ENCODE measurements around the gene MSMB. TPM values are rescaled to one million over a fixed set of nuclear protein-coding genes. Genes with fewer than 3 reads are reported as not detected.
"Not testable (repeated sequence)": the region's sequence is repeated elsewhere in the genome, so short reads cannot be mapped to it uniquely, and the experiment has no call there.

The MSMB gene
- total RNA-seq: not detected

- no peak for DNase-seq
Observed at GRCh38 chr10:46046261-46046660, at the start of gene MSMB. MSMB (minus strand) TSS chr10:46046269; CDS start chr10:46046237, 32 bp downstream.

- DNase-seq: no peak
Observed at GRCh38 chr10:46094931-46095750, 49.1 kb upstream of the MSMB start.

- DNase-seq: no peak
Observed at GRCh38 chr10:46094197-46094500, 48.1 kb upstream of the MSMB start.

GRCh38 chr10:46093316-46094196 lies 47.5 kb upstream of the MSMB start:
- DNase-seq: not testable (repeated sequence)

- DNase-seq: no peak
Observed at GRCh38 chr10:46092524-46093081, 46.5 kb upstream of the MSMB start.

GRCh38 chr10:46091828-46092523 lies 45.9 kb upstream of the MSMB start:
- DNase-seq: no peak

DNA sequence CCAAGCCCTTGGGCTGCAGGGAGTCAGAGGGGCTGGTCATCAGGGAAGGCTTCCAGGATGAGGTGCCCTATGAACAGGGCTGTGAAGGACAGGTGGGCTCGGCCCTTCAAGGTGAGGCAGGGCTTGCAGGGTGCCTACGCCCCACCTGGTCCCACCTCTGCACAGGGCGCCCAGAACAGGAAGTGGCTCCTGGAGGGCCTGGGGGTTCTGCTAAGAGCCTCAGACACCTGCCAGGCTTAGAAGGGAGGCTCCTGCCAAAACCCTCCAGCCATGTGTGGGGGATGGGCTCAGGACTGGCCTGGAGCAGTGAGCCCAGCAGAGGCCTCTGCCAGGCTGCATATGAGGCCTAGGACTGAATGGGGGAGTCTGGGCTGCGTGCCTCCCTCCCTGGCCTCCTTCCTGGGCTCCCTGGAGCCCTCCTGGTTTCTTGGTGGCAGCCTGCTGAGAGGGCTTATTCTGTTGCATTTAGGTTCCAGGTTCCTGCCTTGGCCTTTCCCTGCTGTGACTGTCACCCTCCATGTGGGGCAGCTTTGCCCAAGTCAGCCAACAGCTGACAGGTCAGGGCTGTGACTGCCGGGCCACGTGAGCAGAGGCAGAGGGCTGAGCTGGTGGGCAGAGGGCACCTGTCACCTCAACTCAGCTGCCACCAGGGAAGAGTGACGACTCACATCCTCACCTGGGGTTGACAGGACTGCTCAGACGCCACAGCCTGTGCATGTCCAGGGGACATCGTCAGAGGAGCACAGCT lies 45.2 kb upstream of the MSMB start:
- DNase-seq: no peak

DNA sequence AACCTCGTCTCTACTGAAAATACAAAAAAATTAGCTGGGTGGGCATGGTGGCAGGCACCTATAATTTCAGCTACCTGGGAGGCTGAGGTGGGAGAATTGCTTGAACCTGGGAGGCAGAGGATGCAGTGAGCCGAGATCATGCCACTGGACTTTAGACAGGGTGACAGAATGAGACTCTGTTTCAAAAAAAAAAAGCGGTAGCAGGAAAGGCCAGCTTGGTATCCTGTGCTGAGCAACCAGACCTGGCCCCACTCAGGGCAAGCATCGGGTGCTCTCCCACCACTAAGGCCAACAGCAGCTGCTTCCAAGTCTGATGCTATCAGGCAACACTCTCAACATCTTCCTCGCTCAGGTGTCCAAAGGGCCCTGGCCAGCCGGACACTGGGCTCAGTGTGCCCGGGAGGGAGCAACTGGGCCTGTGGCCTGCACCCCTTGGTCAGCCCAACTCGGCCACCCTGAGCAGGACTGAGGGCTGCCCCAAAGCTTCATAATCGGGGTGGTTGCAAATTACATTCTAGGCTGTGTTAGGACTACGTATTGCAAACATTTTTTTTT lies 44.3 kb upstream of the MSMB start:
- DNase-seq: no peak

- not testable (repeated sequence) for DNase-seq
Observed at GRCh38 chr10:46087381-46087780, 41.3 kb upstream of the MSMB start.

- peak; percentile 14 for DNase-seq
Observed at GRCh38 chr10:46084321-46085165, 38.5 kb upstream of the MSMB start.

GRCh38 chr10:46080886-46081285 lies 34.8 kb upstream of the MSMB start:
- no peak for DNase-seq

GRCh38 chr10:46079831-46080585 lies 33.9 kb upstream of the MSMB start:
- DNase-seq: no peak

GRCh38 chr10:46077731-46078413 lies 31.8 kb upstream of the MSMB start:
- no peak for DNase-seq

GRCh38 chr10:46077141-46077554 lies 31.1 kb upstream of the MSMB start:
- DNase-seq: no peak

- DNase-seq: no peak
Observed at GRCh38 chr10:46075869-46076268, 29.8 kb upstream of the MSMB start.

DNA sequence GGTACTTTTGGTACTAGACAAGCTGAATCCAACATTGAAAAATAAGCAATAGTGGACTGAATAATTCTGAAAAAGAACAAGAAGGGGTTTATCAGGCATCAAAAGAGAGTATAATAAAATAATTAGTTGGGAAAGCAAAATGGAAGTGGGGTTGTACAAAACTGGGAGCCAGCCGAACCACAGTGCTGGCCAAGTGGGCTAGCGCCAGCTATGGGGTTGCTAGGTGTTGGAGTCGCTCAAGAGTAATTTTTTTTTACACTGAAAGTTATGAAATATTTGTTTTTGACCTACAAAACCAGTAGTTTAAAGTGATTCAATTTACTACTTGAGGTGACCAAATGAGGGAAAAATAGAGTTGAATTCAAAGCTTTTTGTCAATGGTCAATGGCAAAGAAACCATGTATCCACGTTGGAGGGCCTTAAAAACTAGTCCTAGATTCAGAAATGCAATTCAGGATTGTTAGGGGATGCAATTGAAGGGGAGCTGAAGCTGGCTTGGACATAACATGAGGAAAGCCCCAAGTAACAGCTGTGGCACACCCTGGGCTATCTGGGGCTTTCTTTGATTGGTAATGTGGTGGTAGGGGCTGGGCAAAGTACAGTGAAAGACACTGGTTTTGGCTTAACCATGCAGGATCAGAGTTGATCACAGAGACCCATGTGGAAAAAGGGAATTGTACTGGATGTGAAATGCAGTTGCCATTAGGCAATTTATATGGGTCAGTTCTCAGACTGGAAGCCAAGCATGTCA lies 28.3 kb upstream of the MSMB start:
- DNase-seq: no peak

DNA sequence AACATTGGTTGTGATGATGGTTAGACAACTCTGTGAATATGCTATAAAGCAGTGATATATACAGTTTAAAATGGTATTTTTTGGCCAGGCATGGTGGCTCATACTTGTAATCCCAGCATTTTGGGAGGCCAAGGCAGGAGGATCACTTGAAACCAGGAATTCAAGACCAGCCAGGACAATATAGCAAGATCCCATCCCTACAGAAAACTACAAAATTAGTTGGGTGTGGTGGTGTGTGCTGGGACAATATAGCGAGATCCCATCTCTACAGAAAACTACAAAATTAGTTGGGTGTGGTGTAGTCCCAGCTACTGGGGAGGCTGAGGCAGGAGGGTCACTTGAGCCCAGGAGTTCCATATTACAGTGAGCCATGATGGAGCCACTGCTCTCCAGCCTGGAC lies 27.5 kb upstream of the MSMB start:
- DNase-seq: no peak

GRCh38 chr10:46070749-46071148 lies 24.7 kb upstream of the MSMB start:
- no peak for DNase-seq
